SK-N-MC (cell line): Measurements from ENCODE around the gene ANXA1.

Experiments
- EZH2 ChIP-seq: fragments of 200-600 bp; sonication (generic); IDR thresholded peaks from one replicate; pipeline ENCODE4 v1.6.1; 2017; ENCODE audit warnings: antibody characterized with exemption
- FOXP2 ChIP-seq: optimal IDR thresholded peaks from 2 replicates; pipeline ENCODE3; 2011; ENCODE audit warnings: mild to moderate bottlenecking, moderate library complexity; ENCODE audit not compliant: insufficient read depth; ENCODE audit errors: extremely low read length, control extremely low read depth

GRCh38 chr9:73180403-73180802, 28.7 kb downstream of the ANXA1 start:
- TF ChIP-seq FOXP2 (no peak), EZH2 (no peak)
